HPDE6-E6E7 (cell line): ENCODE results near the gene KAT8.

Experiments
- DNase-seq: peaks from one replicate; pipeline ENCODE4 v3.0.0; 2011; ENCODE audit warnings: missing footprints; ENCODE audit errors: extremely low spot score

Gene KAT8

GRCh38 chr16:31117384-31118222 is at the start of gene KAT8:
Gene KAT8, plus strand, starts transcription at chr16:31117664. Its CDS starts 18 bp downstream, at chr16:31117682.
- DNase-seq = peak; percentile 91

- DNase-seq = no peak
These were observed 45.6 kb upstream of the KAT8 start for GRCh38 chr16:31071861-31072260.

- peak; percentile 23 for DNase-seq
These were observed 44.8 kb upstream of the KAT8 start for GRCh38 chr16:31072540-31073141.

GRCh38 chr16:31073142-31073969 is 44.1 kb upstream of the KAT8 start:
- DNase-seq = peak; percentile 86

- DNase-seq = peak; percentile 98
These were observed 43.3 kb upstream of the KAT8 start, which contains the start of the genes ZNF646 and ZNF668 for GRCh38 chr16:31073970-31074813. Gene ZNF646, plus strand, starts transcription at chr16:31074422. Its CDS starts 1,903 bp downstream, at chr16:31076325. Gene ZNF668, minus strand, starts transcription at chr16:31074240. Its CDS starts 9,781 bp downstream, at chr16:31064459.

GRCh38 chr16:31074814-31075183 is 42.7 kb upstream of the KAT8 start:
- DNase-seq = no peak

- DNase-seq = no peak
These were observed 41.1 kb upstream of the KAT8 start for GRCh38 chr16:31076319-31076718.

GRCh38 chr16:31077024-31077423 is 40.4 kb upstream of the KAT8 start:
- DNase-seq = no peak

GRCh38 chr16:31077592-31078396 is 39.7 kb upstream of the KAT8 start:
- DNase-seq = no peak

GRCh38 chr16:31078597-31079341 is 38.7 kb upstream of the KAT8 start:
- DNase-seq = no peak

- no peak for DNase-seq
These were observed 38.0 kb upstream of the KAT8 start for GRCh38 chr16:31079342-31079944.

GRCh38 chr16:31080035-31080629 is 37.3 kb upstream of the KAT8 start:
- no peak for DNase-seq

GRCh38 chr16:31080756-31081419 is 36.6 kb upstream of the KAT8 start:
- DNase-seq = no peak

GRCh38 chr16:31081428-31082351 is 35.8 kb upstream of the KAT8 start:
- no peak for DNase-seq

- no peak for DNase-seq
These were observed 35.0 kb upstream of the KAT8 start for GRCh38 chr16:31082368-31083045.

GRCh38 chr16:31083081-31083480 is 34.4 kb upstream of the KAT8 start:
- no peak for DNase-seq

- DNase-seq = no peak
These were observed 33.9 kb upstream of the KAT8 start for GRCh38 chr16:31083556-31083955.
